Fibroblast of peridontal ligament (primary cell): ENCODE data around the gene ALDH1L2.
"Not testable (repeated sequence)": the region's sequence is repeated elsewhere in the genome, so short reads cannot be mapped to it uniquely, and the experiment has no call there.

Experiments used
- DNase-seq: peaks from one replicate; pipeline ENCODE4 v3.0.0-alpha.2; 2010; ENCODE audit errors: extremely low read depth

The ALDH1L2 gene

DNA sequence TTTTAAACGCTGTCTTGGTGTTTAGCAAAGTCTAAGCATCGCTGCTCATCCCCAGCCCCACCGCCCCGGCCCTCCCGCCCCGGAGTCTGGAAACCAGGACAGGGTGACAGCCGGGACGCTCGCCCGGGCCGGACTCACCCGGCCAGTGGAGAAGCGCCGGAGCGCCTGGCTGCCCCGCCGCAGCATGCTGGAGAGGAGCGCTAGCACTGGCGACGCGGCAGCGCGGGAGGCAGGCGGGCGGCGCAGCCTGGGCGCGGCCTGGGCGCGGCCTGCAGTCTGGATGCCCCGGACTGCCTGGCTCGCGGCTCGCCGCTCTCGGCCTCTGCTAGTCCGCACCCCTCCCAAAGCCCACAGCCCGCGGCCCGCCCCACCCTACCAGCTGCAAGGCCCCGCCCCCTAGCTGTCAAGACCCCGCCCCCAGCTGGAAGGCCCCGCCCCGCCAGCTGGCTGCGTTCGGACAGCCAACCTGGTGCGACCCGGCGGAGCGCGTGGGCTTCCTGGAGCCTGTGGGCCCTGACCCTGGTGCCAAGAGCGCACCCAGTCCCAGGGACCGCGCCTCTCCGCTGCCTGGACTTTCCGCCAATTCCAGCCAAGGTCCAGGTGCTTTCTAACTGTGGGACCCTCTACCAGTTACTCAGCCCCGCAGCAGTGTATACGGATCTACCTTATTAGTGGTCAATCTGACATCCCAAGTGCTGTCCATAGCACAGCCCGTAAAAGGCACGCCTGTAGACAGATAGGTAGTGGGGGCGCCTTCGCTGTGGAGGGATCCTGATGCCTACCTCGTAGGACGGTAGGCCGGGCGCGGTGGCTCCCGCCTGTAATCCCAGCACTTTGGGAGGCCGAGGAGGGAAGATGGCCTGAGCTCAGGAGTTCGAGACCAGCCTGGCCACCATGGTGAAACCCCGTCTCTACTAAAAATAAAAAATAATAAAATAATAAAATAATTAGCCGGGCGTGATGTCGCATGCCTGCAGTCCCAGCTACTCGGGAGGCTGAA is at the start of gene ALDH1L2:
TSS of gene ALDH1L2 (minus strand) at position 208 of the 1,000 bp plus-strand sequence. CDS start at position 186, 22 bp downstream.
- DNase-seq: peak; percentile 80

DNA sequence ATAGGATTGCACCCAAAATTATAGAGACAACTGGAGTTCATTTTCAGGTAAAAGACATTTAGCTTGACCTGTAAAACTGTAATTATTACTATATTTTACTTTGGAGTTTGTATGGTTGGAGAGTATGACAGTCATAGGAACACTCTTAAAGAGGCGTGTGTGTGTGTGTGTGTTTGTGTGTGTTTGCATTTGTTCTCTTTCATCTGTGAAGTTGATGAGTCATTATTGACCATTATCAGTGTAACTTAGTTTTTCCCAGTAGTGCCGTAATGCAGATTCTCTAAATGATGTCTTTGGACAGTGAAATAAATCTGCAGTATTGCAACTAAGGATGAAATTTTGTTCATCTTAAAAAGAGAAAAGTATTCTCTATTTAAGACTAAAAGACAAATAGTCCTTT is 36.3 kb upstream of the ALDH1L2 start:
- no peak for DNase-seq

DNA sequence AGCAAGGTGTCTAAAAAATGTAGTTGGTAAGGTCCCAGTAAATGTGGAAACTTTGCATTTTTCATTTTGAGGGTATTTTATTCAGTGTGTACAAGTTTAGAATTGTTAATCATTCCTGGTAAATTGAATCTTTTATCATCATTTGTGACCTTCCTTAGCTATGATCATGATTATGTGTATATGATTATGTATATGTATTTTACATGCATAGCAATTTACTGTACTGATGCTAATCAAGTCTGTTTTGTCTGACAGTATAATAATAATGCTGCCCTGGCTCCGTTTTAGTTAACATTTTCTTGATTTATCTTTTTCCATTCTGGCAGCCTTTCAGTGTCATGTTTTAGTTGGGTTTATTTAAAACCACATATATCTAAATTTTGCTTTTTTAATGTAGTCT is 32.7 kb upstream of the ALDH1L2 start:
- DNase-seq: no peak

DNA sequence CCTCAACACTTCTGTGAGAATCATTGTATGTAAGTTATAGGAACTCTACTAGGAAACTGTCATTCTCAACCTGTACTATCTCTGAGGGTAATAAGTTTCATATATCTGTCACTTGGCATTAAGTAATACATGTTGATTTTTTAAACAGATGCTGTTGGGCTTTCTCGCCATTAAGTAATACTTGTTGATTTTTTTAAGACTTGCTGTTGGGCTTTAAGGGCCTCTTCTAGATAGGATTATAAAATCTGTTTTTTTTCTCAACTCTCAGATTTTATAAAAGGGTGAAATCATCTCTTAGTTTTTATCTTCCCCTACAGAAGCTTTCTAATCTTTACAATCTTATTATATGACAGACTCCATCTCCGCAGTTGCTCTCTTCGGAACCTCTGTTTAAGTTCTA is 28.8 kb upstream of the ALDH1L2 start:
- no peak for DNase-seq

DNA sequence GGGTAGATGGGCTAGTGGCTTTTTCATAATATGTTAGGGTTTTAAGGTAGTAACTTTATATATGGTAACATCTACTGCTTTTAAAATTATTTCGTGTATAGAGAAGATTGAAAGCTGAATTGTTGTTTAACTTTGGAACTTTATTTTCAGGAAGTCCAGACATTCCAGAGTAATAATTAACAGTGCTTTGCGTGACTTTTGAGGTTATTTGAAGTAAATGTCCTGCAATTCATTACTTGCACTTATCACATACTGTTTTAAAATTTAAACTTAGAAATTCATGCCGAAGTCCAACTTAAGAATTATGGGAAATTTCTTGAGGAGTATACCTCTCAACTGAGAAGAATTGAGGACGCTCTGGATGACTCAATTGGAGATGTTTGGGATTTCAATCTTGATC is 26.6 kb upstream of the ALDH1L2 start:
- DNase-seq: no peak

DNA sequence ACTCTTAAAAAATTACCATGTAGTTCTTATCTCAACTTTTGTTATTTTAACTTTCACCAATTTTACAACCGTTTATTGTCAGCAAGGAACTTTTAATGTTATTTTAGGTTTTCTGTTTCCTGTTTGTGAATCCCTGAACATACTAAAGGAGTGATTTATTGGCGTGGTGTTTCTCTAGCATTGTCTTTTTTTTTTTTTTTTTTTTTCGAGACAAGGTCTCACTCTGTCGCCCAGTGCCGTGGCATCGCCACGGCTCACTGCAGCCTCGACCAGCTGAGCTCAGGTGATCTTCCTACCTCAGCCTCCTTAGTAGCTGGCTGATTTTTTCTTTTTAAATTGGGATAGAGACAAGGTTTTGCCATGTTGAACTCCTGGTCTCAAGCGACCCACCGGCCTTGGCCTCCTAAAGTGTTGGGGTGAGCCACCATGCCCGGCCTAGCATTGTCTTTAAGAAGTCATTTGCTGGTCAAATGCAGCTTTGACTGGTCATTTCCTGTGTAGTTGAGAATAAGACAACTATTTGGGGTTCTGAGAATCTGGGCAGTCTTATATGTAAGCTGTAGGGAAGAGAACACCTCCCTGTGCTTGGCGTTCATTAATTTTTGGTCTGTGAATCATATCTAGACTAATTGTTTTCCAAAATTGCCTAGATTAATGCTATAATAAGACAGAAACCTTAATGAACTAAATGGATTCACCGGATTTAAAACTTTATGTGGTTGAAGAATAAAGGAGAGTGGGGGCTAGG is 25.4 kb upstream of the ALDH1L2 start:
- DNase-seq: no peak

DNA sequence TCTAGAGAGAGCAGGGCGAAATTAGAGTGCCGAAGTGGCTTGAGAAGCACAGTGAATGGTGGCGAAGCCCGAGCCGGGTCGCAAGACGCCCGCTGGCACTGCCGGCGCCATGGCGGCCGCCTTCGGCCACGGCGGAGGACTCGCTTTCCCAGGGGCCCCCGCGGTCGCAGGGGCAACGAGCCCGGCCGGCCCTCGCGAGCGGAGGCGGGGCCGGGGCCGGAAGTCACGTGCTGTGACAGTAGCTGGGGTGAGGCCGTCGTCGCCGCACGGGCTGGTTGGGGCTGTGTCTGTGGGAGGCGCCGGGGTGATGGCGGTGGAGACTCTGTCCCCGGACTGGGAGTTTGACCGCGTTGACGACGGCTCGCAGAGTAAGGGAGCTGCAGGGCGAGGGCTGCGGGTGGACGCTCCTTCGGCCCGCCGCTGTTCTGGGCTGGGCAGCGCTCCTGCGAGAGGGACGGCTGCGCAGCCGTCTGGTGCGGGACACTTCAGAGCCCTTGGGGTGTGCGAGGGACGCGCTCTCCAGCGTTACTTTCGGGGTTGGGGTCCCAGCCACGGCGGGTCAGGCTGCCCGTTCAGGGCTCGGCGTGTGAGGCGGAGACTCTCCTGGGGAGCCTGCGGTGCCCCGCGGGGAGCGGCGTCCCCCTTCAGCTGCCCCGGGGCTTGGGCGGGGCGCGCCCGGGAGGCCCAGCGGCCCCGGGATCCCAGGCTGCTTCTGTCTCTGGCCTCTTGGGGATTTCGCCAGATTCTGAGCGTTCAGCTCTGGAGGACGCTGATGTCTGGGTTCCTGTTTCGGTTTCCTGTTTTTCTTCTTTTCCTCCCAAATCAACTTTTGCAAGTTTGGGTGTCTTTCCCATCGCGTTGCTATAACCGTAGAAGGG is 23.5 kb upstream of the ALDH1L2 start, which contains the start of gene WASHC4:
TSS of gene WASHC4 (plus strand) at position 238 of the 878 bp plus-strand sequence. CDS start at position 308, 70 bp downstream.
- DNase-seq: peak; percentile 80

DNA sequence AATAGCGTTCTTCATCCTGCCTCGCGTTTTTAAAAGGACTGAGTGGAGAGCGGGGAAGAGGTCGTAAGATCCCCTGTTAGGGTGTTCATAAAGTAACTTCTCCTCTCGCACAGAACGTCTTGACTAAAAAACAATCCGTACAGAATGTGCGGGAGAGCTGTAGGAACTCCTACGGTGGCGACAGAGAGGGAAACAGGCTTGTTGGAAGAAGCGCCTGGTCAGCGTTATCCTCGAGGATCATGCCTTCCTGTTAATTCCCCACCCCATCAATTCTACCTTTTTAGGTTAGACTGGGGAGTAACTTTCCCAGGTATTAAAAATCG is 22.9 kb upstream of the ALDH1L2 start:
- peak; percentile 69 for DNase-seq

DNA sequence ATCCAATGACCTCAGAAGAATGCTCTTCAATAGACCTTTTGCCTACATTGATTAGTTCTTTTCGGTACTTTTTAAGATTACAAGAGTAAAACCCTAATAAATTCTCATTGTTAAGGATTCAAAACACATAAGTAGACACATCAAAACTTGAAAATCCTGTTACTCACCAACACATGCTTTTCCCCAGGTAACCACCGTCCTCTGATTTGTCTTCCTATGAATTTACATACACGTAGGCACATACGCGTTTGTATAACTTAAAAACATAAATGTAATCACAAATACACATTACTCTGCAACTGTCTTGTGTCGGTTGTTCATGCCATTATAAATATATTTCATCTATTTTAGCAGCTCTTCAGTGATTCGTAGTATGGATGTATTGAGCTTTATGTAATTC is 22.4 kb upstream of the ALDH1L2 start:
- DNase-seq: no peak

DNA sequence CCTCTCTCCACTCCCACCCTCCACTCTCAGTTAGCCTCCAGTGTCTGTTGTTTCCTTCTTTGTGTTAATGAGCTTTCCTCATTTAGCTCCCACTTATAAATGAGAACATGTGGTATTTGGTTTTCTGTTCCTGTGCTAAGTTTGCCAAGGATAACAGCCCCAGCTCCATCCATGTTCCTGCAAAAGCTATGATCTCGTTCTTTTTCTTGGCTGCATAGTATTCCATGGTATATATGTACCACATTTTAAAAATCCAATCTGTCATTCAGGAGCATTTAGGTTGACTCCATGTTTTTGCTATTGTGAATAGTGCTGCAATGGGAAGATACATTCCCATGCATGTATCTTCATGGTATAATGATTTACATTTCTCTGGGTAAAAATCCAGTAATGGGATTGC is 20.5 kb upstream of the ALDH1L2 start:
- DNase-seq: no peak

DNA sequence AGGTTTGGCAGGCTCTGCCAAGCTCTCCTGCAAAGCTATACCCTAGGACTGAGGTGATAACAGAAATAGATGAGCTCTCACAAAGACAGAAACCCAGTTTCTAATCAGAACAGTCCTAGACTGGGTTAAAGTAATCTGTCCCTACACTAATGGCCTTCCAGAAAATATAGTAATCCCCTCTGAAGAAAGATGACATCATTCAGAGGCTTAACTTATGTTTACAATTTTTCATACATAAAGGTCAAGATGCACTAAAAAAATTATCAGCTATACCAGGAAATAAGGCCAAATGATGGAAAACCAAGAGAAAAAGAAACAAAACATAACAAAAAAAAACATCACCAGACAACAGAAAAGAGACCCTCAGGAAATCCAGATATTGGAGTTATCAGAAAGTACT is 18.4 kb upstream of the ALDH1L2 start:
- no peak for DNase-seq

DNA sequence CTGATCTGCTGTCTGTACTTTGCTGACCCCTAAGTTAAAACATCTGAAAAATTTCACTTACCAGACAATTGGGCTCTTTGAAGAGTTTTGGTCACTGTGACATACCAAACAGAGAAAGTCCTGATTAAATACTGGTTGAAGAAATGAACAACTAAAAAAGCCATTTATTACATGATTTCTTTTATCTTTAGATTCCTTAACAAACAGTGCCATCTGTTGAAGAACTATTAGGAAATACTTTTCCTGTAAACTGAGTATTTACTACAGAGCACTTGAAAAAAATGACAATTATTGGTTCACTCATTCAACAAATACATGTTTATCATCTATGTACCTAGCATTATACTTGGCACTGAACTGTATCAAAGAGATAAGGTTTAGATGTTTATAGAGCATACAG is 16.7 kb upstream of the ALDH1L2 start:
- peak; percentile 69 for DNase-seq

DNA sequence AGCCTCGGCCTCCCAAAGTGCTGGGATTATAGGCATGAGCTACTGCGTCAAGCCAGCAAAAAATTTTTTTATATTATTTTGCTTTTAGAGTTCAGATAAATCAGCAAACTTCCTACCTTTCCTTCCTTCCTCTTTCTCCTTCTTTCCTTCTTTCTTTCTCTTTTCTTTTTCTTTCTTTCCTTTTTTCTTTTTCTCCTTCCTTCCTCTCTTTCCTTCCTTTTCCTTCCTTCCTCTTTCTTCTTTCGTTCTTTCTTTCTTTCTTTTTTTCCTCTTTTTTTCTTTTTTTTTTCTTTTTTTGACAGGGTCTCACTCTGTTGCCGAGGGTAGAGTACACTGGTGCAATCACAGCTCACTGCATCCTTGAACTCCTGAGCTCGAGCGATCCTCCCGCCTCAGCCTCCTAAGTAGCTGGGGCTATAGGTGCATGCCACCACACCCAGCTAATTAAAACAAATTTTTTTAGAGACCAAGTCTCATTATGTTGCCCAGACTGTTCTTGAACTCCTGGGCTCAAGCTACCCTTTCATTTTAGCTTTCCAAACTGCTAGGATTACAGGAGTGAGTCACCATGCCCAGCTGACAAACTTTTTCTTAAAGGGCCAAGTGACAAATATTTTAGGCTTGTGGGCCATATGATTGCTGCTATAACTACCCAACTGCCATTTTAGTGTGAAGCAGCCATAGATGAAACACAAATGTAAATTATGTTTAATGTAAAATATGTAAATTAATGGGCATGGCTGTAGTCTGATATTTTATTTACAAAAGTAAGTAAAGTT is 16.1 kb upstream of the ALDH1L2 start:
- peak; percentile 83 for DNase-seq

DNA sequence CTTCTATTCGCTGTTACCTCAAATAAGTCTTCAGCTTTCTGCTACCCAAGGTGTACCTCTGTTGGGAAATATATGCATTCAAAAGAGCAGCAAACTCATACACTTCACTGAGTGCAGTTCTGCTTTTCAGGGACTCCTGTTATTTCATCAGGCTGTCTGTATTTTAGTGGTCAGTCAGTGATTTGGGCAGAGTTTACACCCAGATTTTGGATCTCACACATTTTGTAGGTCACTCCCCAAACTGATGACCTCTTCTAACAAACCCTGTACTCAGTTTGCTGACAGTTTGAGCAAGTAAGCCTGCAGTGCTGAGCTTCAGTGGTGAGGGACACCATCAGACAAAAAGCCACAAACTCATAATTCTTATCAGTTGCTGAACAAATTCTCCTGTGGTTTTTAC is 15.1 kb upstream of the ALDH1L2 start:
- no peak for DNase-seq

DNA sequence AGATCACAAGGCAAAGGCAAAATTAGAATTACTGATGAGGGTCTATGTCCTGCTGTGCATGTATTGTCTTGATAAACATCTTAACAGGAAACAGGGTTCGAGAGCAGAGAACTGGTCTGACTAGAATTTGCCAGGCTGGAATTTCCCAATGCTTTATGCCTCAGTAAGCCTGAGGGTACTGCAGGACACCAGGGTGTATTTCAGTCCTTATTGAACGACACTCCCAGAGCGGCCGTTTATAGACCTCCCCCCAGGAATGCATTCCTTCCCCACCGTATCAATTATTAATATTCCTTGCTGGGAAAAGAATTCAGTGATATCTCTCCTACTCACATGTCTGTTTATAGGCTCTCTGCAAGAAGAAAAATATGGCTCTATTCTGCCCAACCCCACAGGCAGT is 11.1 kb upstream of the ALDH1L2 start:
- DNase-seq: not testable (repeated sequence)

DNA sequence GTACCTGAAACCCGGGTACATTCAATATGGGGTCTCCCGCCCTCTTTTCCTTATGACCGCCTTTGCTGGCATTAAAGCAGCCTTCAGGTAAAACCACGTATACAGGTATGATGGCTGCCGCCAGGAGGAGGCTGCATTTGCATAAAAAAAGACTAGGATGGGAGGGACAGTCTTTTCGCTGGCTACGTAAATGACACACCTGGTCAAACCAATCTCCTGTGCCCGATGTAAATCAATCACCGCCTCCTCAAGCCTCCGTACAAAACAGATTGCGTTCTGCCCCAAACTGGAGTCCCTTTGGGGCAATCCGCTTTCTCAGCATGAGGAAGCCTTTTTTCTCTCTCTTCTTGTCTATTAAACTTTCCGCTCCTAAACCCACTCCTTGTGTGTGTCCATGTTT is 8.1 kb upstream of the ALDH1L2 start:
- no peak for DNase-seq

DNA sequence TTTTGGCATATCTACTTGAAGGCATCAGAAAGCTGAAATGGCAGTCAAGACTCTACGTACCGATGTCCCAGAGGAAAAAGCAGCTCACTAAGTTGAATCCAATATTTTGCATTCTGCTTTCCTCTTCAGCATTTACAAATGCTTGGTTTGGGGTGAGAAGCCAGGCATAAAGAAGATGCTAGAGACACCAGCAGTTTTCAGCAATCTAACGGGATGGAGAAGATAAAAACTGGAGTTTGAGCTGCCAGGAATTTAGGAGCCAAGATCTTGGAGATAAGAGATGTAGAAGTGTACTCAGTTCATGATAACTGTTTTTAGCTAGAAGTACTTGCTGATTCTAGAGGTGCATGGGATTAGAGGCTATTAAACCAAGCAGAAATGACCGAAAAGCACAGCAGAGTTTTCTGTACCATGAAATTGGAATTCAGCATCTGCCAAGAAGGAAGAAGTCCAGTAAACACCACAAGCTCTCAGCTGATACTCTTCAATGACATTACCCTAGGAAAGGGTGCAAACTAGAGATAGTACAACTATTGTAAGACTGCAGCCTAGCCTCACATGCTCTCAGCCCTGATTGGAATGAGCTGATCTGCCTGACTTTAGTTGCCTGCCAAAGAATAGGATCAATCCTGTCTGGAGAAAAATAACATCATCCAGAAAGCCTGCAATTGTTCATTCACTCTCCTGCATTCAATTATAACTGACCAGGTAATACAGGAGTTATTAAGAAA is 7.4 kb upstream of the ALDH1L2 start:
- no peak for DNase-seq

DNA sequence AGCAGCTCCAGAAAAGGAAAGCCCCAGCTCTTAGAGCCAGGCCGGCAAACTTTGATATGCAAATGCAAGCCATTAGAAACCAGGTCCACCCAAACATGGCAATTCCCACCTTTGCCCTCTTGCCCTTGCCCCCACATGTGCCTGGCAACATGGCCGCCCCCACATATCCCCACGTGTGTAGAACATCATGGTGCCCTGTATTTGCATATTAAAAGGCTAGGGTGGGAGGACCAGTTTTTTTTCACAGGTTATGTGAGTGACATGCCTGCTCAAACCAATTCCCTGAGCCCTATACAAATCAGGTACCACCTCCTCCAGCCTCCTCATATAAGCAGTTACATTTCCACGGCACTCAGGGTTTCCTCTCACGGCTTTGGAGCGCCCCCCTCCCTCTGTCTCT is 6.1 kb upstream of the ALDH1L2 start:
- no peak for DNase-seq

DNA sequence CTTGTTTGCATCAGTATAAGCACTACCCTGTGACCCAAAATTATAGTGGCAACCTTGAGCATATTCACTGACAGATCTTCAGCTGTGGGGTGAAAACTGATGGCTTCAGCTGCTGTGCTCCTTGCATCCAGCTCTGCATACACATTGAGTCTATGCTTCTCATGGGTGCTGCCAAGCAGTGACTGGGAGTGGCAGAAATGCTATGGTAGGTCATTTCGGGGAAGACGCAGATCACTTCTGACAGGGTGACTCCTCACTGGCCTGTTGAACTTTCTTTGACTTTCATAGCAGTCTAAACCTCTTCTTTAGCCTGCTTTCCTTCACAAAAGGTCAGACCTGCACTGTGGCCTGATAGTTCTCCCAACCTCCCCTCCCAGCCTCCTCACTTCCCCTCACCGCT is 5.6 kb upstream of the ALDH1L2 start:
- DNase-seq: no peak

DNA sequence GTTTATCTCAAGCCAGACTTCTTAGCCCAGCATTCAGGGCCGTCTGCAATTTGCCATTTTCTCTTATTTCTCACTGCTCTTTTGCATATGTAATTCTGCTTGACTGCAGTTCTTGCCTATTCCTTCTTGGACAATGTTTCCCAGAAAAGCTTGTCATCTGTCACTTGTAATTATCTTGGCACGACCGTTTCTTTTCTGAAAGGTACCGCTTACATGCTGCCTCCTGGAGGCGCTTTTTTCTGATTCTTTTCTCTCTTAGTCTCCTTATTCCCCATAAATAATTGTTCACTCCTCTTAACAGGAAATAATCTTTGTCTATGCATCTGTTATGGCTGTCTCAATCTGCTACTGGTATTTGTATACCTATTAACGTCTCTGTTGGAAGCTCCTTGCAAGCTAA is 1.2 kb upstream of the ALDH1L2 start:
- no peak for DNase-seq
